Renal cortex interstitium (tissue), 11 donors: Measurements from ENCODE around the gene RRN3. TPM values are rescaled to one million over a fixed set of nuclear protein-coding genes. Genes with fewer than 3 reads are reported as not detected.
"Not testable (repeated sequence)": the region's sequence is repeated elsewhere in the genome, so short reads cannot be mapped to it uniquely, and the experiment has no call there.

ENCODE experiments used
- DNase-seq, 11 donors: peaks; one replicate each; pipeline ENCODE4 v3.0.0-alpha.2; 2013; ENCODE audit warnings: low read depth in 9 of 11, low spot score in 4 of 11; ENCODE audit errors: extremely low read depth in 1 of 11
- polyA plus RNA-seq, 3 donors: library from polyadenylated mRNA; unstranded; fragments of 120-200 nt; gene quantifications; one replicate each; pipeline ENCODE4 v1.2.1, GENCODE V29; 2013; ENCODE audit not compliant: insufficient read length in 3 of 3

RRN3 gene
- polyA plus RNA-seq, 3 donors: 37.8 to 44.5 (median 41.1) TPM

DNA sequence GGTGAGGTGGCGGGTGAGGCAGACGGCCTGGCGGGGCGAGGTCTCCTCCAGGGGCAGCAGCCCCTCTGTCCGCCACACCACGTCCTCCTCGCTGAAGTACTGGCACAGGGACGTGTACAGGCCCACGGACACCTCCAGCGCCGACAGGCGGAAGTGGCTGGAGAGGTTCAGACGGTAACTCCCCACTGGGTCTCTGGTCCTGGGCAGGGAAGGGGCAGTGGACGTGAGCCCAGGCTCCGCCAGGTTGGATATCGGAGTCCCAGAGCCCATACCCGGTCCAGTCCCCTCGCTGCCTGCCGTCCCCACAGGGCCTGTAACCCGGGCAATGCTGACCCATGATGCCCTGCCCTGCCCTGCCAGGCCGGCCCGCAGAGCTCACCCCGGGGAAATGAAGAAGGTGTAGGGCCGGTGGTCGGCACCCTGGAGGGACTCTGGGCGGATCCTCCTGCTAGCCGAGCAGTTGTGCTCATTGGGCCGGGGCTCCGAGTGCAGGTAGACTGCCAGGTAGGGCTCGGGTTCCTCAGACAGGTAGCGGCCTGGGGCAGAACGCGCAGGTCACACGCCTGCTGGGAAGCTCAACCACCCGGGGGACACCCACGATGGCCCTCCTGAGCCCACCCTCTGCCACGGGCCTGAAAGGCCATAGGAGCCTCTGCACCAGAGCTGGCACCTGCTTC is 36.3 kb upstream of the RRN3 start:
- DNase-seq: not testable (repeated sequence)

DNA sequence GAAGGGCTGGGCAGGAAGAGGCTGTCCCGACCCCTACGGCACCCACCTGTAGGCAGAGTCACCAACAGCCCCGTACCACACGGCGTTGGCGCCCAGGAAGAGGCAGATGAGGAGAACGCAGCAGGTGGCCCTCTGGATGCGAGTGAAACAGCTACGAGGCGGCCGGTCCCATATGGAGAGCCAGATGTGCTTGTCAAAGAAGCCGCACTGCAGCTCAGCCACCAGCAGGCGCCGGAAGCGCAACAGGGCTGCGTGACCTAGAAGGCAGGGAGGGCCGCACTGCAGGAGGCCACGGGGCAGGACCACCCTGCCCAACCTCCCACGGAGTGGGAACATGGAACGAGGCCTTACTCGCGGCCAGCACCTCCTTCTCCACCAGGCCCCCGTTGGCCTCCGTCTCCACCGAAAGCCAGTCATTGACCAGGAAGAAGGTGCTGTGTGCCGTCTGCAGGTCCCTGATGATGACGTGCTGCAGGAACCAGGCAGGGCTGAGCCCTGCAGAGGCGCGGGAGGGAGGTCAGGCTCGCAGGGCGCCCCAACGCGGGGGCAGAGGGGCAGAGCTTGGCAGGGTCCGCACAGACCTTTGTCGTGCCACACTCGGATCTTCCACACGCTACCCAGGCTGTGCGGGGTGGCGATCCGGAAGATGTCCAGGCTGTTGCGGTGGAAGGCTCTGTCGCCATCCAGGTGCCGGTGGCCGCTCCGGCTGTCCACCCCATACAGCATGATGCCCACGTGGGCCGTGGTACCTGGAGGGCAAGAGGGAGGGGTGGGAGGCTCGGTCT is 33.8 kb upstream of the RRN3 start:
- DNase-seq: not testable (repeated sequence)

DNA sequence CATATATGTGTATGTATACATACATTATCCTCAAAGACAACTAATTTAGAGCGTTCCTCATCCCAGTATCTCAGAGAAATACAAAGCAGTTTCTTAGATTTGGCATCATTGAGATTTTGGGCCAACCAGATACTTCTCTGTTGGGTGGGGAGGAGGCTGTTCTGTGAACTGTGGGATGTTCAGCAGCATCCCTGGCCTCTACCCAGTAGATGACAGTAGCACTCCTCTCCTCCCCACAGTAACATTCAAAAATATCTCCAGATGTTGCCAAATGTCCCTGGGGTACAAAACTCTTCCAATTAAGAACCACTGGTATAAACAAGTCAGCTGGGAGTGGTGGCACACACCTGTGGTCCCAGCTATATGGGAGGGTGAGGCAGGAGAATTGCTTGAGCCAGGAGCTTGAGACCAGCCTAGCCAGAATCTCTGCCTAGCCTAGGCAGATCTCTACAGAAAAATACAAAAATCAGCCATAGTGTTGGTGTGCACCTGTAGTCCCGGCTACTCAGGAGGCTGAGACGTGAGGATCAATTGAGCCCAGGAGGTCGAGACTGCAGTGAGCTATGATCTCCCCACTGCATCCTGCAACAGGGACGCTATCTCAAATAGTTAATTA is 6.4 kb upstream of the RRN3 start:
- not testable (repeated sequence) for DNase-seq

DNA sequence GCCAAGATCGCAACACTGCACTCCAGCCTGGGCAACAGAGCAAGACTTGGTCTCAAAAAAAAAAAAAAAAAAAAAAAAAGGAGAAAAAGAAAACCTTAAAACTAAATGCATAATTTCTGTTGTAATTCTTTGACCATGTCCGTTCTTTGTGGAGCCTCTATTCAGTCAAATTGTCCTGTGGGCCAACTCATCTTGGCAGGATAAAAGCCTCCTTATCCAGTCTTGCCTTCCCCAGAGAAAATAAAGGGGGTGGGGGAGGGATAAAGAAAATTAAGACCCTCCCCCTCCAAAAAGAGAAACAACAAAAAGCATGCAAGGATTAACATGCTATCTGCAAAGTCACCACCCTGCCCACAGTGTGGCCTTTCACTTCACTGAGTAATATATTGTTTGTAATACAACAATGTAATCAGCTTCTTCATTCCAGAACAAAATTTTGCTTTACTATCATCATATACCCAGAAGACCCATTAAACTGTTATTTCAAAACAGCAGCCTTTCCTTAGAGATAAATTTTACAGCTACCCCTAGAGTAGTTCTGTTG is 5.4 kb upstream of the RRN3 start:
- DNase-seq: not testable (repeated sequence)

DNA sequence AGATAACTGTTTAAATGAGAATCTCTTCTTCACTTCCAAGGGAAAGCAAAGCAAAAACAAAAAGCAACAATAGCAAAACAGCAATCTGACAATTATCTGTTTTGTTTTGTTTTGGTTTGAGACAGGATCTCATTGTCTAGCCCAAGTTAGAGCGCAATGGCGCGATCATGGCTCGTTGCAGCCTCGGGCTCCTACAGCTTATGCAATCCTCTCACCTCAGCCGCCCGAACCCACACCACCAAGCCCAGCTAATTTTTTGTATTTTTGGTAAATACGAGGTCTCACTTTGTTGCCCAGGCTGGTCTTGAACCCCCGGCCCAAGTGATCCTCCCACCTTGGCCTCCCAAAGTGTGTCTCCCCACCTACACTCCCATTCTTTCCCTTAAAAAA is 2.5 kb upstream of the RRN3 start:
- not testable (repeated sequence) for DNase-seq

DNA sequence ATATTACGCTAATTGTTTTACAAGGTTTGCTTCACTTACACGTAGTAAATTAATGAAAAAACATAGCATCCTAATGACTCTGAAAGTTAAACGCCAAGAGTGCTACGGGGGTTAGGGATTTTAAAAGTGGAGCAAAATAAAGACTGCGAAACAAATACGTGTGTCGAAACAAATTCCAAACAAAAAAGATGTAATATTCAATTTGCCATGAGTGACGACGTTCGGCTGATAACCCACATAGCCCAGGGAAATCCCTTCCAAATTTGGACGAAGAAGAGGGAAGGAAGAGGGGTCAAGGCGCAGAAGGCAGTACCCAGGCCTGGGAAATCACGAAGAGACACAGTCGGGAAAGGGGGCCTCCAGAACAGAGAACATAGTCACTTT is 509 bp downstream of the RRN3 start:
- not testable (repeated sequence) for DNase-seq

DNA sequence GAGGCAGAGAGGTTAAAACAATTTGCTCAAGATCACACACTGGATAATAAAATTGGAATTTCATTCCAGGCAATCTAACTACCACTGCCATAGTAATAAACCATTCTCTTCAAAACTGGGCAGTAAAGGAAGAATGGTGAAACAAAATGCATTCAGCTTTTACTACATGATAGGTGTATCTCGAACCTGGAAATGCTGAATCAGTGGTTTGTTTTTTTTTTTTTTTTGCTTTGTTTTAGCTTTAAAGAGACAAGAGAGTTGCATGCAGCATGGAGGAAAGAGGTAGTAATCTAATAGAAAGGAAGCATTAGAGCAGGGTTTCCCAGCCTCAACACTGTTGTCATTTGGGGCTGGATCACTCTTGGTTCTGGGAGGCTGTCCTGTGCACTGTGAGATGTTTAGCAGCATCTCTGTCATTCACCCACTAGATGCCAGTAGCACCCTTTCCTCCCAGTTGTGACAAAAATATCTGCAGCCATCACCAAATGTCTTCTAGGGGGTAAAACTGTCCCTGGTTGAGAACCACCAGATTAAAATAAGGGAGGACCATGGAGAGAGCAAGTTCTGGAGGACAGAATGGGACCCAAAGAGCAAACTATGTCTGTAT is 3.3 kb downstream of the RRN3 start:
- DNase-seq: not testable (repeated sequence)

DNA sequence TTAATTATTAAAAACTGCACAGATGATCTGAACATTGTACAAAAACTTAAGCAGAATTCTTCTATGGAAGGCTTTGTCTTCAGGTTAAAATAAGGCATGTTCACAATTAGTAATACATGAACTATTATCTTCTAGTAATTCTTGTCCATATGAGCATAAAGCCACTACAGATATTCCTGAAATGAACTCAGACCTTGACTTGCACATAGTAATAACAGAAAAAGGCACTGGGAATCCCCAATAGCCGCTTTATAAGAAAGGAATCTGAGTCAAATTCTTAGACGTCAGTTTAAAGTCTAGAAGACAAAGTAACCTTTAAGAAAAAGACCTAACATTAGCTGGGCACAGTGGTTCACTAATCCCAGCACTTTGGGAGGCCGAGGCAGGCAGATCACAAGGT is 11.3 kb downstream of the RRN3 start:
- DNase-seq: not testable (repeated sequence)

DNA sequence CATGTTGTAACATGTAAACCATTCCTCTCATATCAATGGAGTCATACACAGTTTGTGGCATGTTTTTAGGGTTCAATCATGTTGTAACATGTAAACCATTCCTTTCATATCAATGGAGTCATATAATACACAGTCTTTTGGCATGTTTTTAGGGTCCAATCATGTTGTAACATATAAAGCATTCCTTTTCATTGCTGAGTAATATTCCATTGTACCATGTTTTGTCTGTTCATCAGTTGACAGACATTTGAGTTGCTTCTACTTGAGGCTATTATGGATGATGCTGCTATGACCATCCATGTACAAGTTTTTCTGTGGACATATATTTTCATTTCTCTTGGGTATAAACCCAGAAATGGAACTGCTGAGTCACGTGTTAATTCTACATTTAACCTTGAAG is 13.2 kb downstream of the RRN3 start:
- DNase-seq: not testable (repeated sequence)

DNA sequence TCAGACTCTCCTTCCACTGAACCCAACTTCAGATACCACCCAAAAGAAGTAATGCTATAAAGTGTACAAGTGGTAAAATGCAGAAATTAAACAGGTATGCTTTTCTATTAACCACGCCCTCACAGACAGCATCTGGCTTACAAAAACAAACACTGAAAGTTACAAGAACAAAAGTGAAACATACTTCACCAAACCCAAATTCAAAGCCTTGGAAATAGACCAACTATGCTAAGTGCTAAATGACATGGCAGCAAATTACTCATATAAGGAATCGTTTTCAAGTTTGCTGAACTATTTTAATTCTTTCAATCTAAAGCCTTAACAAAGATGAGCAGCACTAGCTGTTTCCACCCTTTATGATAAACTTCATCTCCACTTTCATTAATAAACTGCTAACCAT is 17.9 kb downstream of the RRN3 start:
- DNase-seq: not testable (repeated sequence)

DNA sequence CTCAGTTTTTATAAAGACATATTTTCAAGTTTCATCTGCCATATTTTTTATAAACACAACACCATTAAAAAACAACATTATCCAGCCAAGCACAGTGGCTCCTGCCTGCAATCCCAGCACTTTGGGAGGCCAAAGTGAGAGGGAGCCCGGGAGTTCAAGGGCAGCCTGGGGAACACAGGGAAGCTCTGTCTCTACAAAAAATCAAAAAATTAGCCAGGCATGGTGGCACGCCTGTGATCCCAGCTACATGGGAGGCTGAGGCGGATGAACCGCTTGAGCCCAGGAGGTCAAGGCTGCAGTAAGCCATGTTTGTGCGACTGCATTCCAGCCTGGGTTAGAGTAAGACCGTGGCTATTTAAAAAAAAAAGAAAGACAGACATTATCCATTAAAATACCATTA is 21.0 kb downstream of the RRN3 start:
- no peak for DNase-seq

DNA sequence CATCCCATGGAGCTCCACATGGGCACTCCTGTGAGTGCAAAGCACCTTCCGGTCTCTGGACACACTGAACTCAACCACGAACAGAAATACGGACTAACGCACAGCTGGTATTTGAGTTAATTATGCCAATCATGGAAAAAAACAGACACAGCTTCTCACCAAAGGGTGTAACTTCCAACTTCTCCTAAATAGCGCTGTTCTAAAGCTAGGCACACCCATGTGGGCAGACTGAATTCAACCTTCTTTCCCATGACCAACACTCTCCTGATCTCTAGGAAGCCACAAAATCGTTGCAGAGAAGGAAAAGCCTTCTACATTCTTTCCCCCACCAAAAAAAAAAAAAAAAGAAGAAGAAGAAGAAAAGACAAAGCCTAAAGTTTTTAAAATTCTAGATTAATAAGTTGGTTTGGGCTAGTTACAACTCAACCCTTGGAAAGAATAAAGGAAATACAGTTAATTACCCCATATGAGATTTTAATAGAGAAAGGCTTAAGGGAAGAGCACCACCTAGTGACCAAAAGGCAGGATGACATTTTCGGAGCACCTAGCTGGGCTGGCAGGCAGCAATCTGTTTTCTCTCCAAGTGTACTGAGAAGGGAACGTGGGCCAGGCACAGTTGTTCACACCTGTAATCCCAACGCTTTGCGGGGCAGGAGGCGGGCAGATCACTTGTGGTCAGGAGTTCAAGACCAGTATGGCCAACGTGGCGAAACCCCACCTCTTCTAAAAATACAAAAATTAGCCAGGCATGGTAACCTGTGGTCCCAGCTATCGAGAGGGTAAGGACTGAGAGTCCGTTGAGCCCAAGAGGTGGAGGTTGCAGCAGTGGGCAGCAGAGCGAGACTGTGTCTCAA is 21.9 kb downstream of the RRN3 start:
- DNase-seq: not testable (repeated sequence)

DNA sequence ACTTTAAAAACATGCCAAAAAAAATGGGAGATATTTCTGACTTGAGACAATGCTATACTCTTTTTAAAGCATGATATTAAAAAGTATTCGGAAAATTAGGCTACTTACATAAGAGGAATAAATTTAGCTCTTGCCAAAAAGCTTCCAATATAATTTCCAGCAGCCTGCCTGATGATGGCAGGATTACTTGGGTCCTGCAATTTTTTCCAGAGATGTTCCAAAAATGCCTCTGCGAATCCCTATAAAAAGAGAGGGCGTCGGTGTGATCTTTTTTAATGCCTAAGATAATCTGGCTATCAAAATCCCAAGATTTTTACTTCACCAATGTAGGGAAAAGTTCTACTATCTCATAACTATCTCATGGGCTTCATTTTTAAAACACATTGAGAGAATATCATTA is 23.1 kb downstream of the RRN3 start:
- DNase-seq: not testable (repeated sequence)

DNA sequence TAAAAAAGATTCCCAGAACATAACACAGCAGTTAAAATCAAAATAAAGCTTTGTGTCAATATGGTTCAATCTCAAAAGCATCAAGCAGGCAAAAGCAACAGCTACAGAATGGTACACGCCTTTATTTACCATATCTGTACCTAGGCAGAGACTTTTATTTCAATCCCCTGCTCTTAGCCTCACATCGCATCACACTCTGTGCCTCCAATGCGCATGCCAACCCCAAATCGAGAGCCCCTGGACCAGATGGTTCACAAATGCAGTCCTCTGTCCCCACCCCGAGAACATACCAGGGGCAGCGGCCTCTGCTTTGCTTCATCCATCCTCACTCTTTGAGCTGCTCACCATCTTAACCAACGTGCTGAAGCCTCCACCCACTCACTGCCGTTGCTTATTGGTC is 27.4 kb downstream of the RRN3 start:
- not testable (repeated sequence) for DNase-seq

DNA sequence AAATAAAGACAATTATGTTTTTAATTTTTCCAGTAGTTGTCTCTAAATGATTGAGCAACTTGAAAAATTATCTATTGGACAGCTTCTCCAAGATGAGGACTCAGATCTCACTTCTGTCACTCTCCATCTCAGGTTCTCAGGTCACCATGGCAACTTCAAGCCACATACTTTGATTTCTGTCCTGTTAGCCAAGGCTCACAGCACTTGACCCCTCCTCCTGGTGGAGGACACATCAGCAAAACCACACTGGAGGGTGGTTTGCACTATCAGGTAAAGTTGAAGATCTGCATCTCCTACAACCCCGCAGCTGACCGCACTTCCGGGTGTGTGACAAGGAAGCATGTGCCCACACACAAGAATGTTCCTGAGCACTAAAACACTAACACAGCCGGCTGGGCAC is 28.1 kb downstream of the RRN3 start:
- DNase-seq: not testable (repeated sequence)

DNA sequence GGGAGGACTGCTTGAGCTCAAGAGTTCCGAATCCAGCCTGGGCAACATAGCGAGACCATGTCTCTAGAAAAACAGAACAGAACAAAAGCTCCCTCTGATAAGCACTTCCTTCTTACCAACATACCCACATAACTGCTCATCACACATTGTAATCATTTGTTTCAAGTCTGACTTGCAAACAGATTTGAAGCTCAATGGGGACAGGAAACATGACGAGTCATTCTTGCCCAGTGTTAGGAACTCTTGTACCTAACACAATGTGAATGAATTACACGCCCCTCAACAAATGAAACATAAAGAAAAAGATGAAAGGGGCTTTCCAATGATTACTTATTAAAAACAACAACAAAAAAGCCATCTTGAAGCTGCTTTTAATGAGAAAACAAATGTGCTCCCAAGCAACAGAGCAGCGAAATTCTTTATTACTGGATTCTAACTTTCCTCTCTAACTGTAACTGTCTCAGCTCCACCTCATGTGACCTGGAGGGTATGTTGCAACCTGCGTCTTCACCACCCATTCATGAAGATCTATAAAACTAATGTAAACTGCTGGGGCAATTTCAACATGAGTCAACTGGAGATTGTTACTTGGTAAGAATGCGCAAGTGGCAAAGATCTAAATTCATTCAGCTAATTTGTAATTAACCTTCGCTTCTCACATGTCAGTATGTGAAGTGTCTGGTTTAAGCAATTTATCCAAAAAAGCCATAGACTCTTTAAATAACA is 31.8 kb downstream of the RRN3 start:
- not testable (repeated sequence) for DNase-seq

DNA sequence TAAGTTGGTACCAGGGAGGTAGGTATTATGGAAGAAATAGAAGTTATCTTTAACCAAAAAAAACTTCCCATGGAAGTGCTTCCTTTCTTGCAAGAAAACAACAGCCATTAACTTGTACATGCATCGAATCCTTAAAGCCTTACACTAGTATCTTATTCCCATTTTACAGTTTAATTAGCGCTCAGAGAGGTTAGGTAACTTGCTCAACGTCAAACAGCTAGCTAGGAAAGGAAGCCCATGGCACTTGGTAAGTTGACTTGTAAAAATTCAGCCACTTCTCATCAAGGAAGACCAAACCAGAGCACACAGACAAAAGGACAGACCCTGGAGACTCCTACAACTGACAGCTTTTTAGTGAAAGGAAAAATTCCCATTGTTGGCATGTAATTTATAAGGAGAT is 34.7 kb downstream of the RRN3 start:
- no peak for DNase-seq
